ENCODE results near the gene RPL27.
"Not testable (repeated sequence)": the region's sequence is repeated elsewhere in the genome, so short reads cannot be mapped to it uniquely, and the experiment has no call there.

RPL27 gene

DNA sequence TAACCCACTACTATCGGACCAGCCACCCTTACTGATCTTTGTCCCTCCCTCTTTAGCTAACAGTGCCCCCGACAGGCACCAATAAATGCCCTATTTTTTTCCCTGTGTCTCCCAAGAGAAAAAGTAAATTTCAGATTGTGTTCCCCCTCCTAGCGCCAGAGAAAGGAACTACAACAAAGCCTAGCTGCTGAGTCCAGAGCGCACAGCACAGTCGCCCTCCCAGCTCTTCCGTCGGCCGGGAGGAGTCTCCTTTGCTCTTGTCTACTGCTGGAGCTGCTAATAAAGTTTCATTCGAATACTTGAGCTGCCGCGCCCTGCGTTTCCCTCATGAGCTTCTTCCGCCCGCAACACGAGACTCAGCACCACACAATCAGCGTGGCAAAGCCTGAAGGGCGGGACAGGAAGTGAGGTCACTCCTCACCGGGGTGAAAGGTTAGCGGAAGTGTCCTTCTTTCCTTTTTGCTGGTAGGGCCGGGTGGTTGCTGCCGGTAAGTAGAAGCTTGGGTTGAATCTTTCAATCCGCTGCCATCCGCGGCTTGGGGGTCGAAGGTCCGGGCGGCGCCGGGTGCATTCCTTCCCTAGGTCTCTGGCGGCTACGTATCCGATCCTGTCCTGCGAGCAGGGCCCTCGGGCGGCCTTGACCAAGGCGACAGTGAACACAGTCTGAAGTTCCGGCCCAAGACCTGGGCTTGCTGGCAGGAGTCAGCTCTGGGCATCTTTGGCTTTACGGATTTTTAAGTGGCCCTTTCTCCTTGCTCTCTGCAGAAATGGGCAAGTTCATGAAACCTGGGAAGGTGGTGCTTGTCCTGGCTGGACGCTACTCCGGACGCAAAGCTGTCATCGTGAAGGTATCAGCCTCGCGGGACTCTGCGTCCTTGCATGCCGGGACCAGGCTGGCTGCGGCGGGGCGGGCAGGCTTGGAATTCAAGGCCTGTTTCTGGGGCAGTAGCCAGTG is at the start of gene RPL27:
RPL27 (plus strand) TSS at position 436 of the 955 bp plus-strand sequence; CDS start at position 768, 332 bp downstream.
- DNase-seq (ENCODE audit: insufficient read length, low spot score) (peak; percentile 71), FAIRE-seq (peak; percentile 77)
- peak; percentile 77 for TF ChIP-seq POLR2A (IDR thresholded peaks at IDR 0.05; ENCODE audit: low read depth, low read length)

DNA sequence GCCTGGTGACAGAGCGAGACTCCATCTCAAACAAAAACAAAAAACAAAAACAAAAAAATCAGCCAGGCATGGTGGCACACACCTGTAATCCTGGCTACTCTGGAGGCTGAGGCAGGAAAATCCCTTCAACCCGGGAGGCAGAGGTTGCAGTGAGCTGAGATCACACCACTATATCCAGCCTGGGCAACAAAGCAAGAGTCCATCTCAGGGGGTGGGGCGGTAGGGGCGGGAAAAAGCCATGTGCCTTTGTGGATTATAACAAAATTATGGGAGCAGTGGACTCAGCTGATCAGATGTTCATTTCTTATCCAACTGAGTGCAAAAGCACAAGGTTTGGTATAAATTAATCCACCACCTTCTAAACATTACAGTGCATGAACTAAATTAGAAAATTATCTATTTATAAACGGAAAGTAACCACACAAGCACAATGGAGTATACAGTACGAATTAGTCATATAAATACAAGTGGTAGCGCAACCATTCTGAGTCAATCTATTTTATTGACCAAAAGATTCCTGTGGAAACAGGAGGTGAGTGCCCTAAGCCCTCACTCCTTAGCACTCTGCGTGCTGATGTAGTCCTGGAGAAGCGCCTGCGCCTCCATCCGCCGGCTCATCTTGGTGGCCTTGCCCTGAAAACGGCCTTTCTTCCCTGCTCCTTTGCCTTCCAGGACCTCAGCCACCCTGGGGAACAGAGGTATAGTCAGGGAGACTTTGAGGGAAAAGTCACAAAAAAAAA is 48.0 kb upstream of the RPL27 start:
- FAIRE-seq, result no peak

DNA sequence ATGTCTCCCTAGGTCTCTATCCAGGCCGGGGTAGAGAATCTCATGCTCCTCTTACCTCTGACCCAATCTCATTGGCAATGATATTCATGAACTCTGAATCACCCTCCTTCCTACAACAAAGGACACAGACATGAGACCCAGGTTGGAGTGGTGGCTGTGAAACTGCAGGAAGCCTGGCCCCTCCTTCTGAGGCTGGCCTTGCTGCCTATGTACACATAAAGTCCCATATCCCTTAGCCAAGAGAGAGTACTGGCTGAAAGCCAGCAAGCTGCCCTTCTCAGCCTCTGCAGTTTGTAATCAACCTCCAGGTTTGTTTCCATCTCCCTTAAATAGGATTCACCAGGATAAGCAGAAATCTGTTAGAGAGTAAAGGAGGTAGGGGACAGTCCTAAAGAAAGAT is 44.5 kb upstream of the RPL27 start:
- FAIRE-seq (no peak), DNase-seq (ENCODE audit: insufficient read length, low spot score) (no peak)
- TF ChIP-seq POLR2A (IDR thresholded peaks at IDR 0.05; ENCODE audit: low read depth, low read length), result no peak

More for the DNA sequence above, 48.0 kb upstream of the RPL27 start:
- DNase-seq (ENCODE audit: insufficient read length, low spot score), result no peak
- TF ChIP-seq POLR2A (IDR thresholded peaks at IDR 0.05; ENCODE audit: low read depth, low read length), result no peak

DNA sequence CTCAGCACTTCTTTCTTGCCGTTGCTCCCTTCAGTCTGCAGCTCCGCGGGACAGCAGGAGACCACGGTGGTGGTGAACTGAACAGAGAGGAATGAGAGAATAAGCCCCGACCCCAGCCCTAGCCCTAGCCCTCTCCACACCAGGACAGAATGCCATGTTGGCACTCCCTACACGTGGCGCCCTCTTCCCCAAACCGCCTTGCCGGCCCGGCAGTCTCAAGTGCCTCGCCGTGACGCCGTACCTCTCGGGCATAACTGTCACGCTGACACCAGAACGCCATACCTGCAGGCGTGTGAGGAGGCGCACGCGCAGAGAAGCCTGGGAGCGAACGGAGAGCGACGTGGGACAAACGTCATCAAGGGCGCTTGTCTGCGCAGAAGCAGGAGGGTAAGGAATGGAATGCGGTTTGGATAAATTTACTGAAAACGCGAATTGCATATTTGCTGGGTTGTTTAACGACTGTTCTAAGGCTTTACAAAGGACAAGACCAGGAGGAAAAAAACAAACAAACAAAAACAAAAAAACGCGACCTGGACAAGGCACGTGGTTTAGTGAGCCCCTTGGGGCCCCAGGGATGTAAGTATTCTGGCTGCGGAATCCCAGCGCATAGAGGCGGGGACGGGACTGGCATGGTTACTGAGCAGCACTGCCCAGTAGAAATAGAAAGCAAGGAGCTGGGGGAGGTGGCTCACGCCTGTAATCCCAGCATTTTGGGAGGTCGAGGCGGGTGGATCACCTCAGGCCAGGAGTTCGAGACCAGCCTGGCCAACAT is 33.9 kb upstream of the RPL27 start, which contains the start of gene AARSD1:
AARSD1 (minus strand) TSS at position 294 of the 772 bp plus-strand sequence; CDS start at position 280, 14 bp downstream.
- FAIRE-seq (peak; percentile 53), DNase-seq (ENCODE audit: insufficient read length, low spot score) (peak; percentile 84)
- TF ChIP-seq POLR2A (IDR thresholded peaks at IDR 0.05; ENCODE audit: low read depth, low read length), result peak; percentile 98

DNA sequence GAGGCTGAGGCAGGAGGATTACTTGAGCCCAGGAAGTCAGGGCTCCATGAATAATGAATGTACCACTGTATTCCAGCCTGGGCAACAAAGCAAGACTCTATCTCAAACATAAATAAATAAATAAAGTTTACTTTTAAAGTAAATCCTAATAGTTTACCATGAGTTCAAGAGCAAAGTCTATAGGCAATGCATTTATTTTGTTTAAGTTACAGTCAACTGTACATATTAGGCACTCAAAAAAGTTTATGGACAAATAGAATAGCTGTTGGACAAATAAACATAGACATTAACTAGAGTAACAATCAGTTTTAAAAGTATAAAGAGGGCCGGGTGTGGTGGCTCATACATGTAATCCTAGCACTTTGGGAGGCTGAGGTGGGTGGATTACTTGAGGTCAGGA is 30.3 kb upstream of the RPL27 start:
- TF ChIP-seq POLR2A (IDR thresholded peaks at IDR 0.05; ENCODE audit: low read depth, low read length), result no peak
- no peak for FAIRE-seq
- DNase-seq (ENCODE audit: insufficient read length, low spot score), result no peak

DNA sequence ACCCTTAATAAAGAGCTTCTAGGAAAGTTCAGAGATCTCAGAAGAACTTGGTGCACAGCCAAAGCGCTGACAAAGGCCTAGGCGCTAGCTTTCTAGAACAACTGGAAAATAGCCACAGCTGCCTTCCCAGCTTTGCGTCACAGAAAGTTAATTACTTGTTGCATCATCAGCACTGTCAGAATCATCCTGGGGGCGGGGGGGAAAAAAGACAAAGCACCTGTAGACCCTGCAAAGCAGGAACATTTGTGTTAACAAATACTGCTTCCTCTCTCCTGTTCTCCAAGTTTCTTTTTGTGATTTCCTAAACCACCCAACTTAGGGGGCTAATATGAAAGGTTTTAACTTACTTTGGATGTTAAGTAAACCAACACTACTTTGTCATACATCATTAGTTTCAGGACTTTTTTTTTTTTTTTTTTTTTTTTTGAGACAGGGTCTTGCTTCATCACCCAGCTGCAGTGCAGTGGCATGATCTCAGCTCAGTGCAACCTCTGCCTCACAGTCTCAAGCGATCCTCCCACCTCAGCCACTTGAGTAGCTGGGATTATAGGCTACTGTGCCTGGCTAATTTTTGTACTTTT is 29.1 kb upstream of the RPL27 start:
- FAIRE-seq, result no peak
- TF ChIP-seq POLR2A (IDR thresholded peaks at IDR 0.05; ENCODE audit: low read depth, low read length), result no peak
- DNase-seq (ENCODE audit: insufficient read length, low spot score), result no peak

DNA sequence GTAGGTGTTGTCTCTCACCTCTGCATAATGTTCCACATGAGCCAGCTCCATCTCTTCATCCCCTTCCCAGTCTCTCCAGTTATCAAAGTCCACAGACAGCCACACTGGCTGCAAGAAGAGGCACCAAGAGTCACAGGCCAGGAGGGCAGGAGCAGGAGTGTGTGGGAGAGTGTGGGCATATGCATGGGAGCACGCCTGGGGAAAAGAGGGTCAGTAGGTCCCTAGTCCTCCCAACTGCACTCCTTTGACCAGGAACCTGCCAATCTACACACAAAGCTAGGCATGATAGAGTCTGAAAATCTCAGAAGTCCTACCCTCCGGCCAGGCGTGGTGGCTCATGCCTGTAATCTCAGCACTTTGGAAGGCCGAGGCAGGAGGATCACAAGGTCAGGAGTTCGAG is 26.6 kb upstream of the RPL27 start:
- TF ChIP-seq POLR2A (IDR thresholded peaks at IDR 0.05; ENCODE audit: low read depth, low read length), result no peak
- FAIRE-seq, result no peak
- DNase-seq (ENCODE audit: insufficient read length, low spot score), result no peak

DNA sequence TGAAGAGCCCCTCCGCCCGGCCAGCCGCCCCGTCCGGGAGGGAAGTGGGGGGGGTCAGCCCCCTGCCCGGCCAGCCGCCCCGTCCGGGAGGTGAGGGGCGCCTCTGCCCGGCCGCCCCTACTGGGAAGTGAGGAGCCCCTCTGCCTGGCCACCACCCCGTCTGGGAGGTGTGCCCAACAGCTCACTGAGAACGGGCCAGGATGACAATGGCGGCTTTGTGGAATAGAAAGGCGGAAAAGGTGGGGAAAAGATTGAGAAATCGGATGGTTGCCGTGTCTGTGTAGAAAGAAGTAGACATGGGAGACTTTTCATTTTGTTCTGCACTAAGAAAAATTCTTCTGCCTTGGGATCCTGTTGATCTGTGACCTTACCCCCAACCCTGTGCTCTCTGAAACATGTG is 24.9 kb upstream of the RPL27 start:
- not testable (repeated sequence) for FAIRE-seq; DNase-seq (ENCODE audit: insufficient read length, low spot score)

DNA sequence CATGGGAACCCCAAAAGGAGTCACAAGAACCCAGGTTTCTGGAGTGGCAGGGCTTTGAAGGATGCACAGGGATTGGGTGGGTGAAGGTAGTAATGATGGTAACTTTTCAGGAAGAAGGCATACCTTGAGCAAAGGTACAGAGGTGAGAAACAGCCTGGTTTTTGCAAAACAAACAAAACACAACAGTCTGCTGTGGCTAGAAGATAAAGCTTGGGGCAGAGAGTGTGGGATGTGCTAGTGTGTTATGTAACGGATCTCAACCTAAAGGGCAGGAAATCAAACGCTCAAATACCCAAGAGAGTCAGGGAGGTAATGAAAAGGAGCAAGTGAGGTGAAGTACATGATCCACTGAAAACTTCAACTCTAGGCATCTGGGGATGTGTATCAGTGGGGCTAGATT is 23.0 kb upstream of the RPL27 start:
- TF ChIP-seq POLR2A (IDR thresholded peaks at IDR 0.05; ENCODE audit: low read depth, low read length), result no peak
- DNase-seq (ENCODE audit: insufficient read length, low spot score) (no peak), FAIRE-seq (no peak)

DNA sequence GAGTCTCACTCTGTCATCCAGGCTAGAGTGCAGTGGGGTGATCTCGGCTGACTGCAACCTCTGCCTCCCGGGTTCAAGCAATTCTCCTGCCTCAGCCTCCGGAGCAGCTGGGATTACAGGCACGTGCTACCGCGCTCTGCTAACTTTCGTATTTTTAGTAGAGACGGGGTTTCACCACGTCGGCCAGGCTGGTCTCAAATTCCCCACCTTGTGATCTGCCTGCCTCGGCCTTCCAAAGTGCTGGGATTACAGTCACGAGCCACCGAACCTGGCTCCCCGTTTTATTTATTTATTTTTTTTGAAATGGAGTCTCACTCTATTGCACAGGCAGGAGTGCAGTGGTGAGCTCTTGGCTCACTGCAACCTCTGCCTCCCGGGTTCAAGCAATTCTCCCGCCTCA is 22.5 kb upstream of the RPL27 start:
- not testable (repeated sequence) for FAIRE-seq; DNase-seq (ENCODE audit: insufficient read length, low spot score)

DNA sequence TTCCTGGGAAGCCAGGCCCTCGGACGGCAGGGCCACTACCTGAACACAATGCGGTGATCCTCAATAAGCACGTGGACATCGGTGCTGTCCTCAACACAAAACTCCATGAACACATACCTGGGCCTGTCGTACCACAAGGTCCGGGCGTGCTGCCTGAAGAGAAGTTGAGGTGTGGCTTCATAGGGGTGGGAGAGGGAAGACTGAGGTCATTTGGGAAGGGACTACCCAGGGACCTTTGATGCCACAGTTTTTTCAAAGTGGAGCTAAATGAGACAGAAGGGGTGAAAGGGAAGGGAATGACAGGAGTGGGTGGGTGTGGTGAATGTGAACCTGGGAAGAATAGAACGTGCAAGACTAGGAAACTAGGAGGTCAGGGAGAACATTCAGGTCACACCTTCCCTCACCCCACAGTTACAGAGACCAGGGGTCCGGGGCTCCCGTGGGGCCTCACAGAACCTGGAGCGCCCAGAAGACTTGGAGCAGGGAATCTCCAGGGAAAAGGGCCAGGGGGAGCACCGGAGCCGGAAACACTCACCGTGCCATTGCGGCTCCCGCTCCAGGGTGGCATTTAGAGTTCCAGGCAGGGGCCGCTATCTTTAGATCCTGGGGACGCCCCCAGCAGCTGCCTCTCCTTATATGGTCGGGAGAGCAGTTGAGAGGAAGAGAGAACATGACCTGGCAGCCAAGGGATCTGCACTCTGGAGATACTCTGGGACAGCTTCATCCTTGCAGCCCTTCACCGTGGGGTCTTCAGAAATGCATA is 18.5 kb upstream of the RPL27 start, which contains the start of gene PTGES3L:
PTGES3L (minus strand) TSS at position 570 of the 763 bp plus-strand sequence; CDS start at position 543, 27 bp downstream.
- no peak for TF ChIP-seq POLR2A (IDR thresholded peaks at IDR 0.05; ENCODE audit: low read depth, low read length)
- FAIRE-seq, result no peak
- DNase-seq (ENCODE audit: insufficient read length, low spot score), result no peak

DNA sequence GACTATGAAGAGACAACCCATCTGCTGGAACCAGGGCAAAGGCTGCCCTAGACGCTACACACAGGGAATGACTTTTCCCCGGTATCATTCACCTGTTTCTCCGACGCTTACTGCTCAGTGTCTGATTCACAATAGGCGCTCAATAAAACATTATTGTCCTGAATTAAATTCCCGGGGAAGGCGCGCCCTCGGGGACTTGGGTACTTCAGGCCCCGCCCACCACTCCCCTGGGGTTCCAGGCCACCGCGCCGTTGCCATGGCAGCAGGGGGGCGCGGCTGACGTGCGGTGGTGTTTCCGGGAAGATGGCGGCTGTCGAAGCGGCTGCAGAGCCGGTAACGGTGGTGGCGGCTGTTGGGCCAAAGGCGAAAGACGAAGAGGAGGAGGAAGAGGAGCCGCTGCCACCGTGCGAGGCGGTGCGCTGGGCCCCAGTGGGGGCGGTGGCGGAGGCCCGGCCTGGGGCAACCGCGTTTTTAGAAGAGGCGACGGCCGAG is 17.9 kb upstream of the RPL27 start, which contains the start of gene RUNDC1:
RUNDC1 (plus strand) TSS at position 292 of the 492 bp plus-strand sequence; CDS start at position 304, 12 bp downstream.
- DNase-seq (ENCODE audit: insufficient read length, low spot score) (peak; percentile 90), FAIRE-seq (no peak)
- TF ChIP-seq POLR2A (IDR thresholded peaks at IDR 0.05; ENCODE audit: low read depth, low read length), result peak; percentile 93

Data from H54 (cell line).